ENCODE data around the gene SLC27A1. TPM values are rescaled to one million over a fixed set of nuclear protein-coding genes. Genes with fewer than 3 reads are reported as not detected.
A peak's percentile ranks its signal among the peaks of the same experiment; 100 is the strongest.

Gene SLC27A1
- polyA plus RNA-seq, 6 donors from 2014 or later, result 1.3 to 3.1 (median 2.3) TPM; not detected in 1

DNA sequence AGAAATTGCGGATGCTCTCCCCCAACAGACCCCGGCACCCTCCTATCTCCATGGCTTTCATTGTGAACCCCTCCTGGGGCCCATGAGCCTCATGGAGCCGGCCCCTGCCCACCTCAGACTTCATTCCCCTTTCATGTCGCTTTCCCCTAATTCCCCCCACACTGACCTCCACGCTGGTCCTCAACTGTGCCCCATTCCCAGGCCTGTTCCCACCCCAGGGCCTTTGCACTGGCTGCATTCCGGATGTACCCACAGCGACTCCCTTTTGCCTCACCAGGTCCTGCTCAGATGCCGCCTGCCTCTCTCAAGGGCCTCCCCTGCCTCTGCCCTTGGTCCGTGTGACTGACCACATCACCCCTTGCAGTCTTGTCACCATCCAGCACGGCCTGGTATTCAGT lies 13.3 kb downstream of the SLC27A1 start:
- H3K27ac Mint-ChIP-seq, result no peak overlapping the region
- H3K36me3 Mint-ChIP-seq, result no peaks in the 10 kb centered on the region
- H3K4me3 Mint-ChIP-seq, result no peak overlapping the region
- H3K9me3 Mint-ChIP-seq, result no peaks in the 10 kb centered on the region
- DNase-seq (no peak), ATAC-seq (ENCODE audit: low read depth in 2 of 2) (no peak)
- peaks cover 7 to 23% (median 18%) of the 10 kb centered on the region in 3 donors for H3K4me1 Mint-ChIP-seq
- H3K27me3 Mint-ChIP-seq, result peaks cover 0 to 11% (median 0%) of the 10 kb centered on the region in 3 donors

DNA sequence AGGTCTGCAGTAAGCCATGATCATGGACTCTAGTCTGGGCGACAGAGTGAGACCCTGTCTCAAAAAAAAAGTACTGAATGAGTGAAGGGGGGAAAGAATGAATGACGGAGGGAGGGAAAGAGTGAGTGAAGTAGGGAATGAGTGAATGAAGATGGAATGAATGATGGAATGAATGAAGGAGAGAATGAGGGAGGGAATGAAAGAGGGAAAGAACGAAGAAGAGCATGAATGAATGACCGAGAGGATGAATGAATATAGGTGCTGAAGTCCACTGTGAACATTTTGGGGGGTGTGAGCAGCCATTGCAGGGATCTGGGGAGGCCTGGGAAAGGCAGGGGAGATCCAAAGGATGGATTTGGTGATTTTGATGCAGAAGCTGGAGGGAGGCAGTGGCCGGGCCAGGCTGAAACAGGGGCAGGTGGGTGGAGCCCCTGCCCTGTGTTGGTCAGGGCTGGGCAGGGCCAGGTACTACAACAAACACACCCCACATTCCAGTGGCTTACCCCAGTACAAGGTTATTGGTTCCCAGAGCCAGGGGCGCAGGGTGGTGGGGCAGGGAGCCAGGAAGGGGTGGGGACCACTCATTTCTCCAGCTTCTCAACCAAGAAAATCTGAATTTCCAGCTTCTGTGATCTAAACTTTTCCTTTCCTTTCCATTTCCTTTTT lies 14.3 kb downstream of the SLC27A1 start:
- Mint-ChIP-seq H3K4me3 (peak overlapping the region in 1 of 8 donors; percentile 69), H3K9me3 (no peaks in the 10 kb centered on the region), H3K4me1 (peaks cover 14 to 32% (median 28%) of the 10 kb centered on the region in 3 donors), H3K27ac (no peak overlapping the region), H3K36me3 (no peaks in the 10 kb centered on the region), H3K27me3 (peaks cover 0 to 11% (median 0%) of the 10 kb centered on the region in 3 donors)
- ATAC-seq (ENCODE audit: low read depth in 2 of 2) (no peak), DNase-seq (no peak)

DNA sequence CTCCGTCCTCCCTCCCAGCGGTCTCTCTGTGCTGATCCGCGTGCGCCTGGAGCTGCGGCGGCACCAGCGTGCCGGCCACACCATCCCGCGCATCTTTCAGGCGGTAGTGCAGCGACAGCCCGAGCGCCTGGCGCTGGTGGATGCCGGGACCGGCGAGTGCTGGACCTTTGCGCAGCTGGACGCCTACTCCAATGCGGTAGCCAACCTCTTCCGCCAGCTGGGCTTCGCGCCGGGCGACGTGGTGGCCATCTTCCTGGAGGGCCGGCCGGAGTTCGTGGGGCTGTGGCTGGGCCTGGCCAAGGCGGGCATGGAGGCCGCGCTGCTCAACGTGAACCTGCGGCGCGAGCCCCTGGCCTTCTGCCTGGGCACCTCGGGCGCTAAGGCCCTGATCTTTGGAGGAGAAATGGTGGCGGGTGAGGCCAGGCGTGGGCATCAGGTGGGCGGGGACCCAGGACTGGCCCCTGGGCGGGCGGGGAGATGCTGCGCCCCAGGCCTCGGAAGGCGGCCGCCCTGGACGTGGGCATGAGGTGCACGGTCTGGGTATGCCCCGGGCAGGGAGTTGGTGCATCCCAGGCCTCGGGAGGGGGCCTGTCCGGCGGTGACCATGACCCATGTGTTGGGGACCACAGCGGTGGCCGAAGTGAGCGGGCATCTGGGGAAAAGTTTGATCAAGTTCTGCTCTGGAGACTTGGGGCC lies 16.4 kb downstream of the SLC27A1 start:
- Mint-ChIP-seq H3K4me1 (peaks cover 15 to 34% (median 30%) of the 10 kb centered on the region in 3 donors), H3K9me3 (no peaks in the 10 kb centered on the region), H3K27me3 (peaks cover 0 to 11% (median 0%) of the 10 kb centered on the region in 3 donors), H3K4me3 (peak overlapping the region in 1 of 8 donors; percentile 64), H3K36me3 (no peaks in the 10 kb centered on the region), H3K27ac (no peak overlapping the region)
- no peak for ATAC-seq (ENCODE audit: low read depth in 2 of 2)
- DNase-seq, result no peak

- no peak overlapping the region for H3K27ac Mint-ChIP-seq
- H3K36me3 Mint-ChIP-seq, result no peaks in the 10 kb centered on the region
- H3K4me1 Mint-ChIP-seq, result peaks cover 15 to 34% (median 30%) of the 10 kb centered on the region in 3 donors
- H3K27me3 Mint-ChIP-seq, result peaks cover 0 to 11% (median 0%) of the 10 kb centered on the region in 3 donors
- H3K4me3 Mint-ChIP-seq, result peak overlapping the region in 1 of 8 donors; percentile 6
- no peak for DNase-seq
- H3K9me3 Mint-ChIP-seq, result no peaks in the 10 kb centered on the region
- ATAC-seq (ENCODE audit: low read depth in 2 of 2), result no peak
Measured at GRCh38 chr19:17487284-17488121, 17.2 kb downstream of the SLC27A1 start.

DNA sequence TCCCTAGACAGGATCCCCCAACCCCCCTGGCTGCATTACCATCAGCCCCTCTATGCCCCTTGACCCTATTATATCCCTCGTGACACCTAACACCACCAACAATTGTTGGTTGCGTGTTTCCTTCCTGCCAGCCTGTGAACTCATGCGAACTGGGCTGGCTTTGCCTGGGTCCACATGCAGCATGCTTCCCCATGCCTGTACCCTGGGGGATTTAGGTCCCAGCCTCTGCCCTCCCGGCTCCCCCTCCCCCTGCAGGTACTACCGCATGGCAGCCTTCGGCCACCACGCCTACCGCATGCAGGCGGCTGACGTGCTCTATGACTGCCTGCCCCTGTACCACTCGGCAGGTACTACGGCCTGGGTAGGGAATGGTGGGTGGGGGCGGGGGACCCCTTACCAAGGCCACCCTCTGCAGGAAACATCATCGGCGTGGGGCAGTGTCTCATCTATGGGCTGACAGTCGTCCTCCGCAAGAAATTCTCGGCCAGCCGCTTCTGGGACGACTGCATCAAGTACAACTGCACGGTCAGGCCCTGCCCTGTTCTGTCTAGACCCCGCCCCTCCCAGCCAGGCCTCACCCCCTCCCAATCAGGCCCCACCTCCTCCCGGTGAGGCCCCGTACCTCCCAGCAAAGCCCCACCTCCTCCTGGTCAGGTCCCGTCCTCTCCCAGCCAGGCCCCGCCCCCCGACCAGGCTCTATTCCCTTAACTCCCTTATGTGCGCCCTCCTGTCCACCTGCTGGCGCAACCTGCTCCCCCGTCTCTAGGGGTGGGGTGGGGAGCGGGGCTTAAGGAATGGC lies 18.5 kb downstream of the SLC27A1 start:
- H3K4me3 Mint-ChIP-seq, result peak overlapping the region in 7 of 8 donors; percentile 21 to 84 (median 68)
- ATAC-seq (ENCODE audit: low read depth in 2 of 2) (peak; percentile 83 to 91), DNase-seq (peak; percentile 61)
- H3K27me3 Mint-ChIP-seq, result peaks cover 0 to 2% (median 0%) of the 10 kb centered on the region in 3 donors
- no peaks in the 10 kb centered on the region for H3K36me3 Mint-ChIP-seq
- H3K27ac Mint-ChIP-seq, result peak overlapping the region in 4 of 6 donors; percentile 33 to 77 (median 53)
- H3K4me1 Mint-ChIP-seq, result peaks cover 15 to 29% (median 28%) of the 10 kb centered on the region in 3 donors
- no peaks in the 10 kb centered on the region for H3K9me3 Mint-ChIP-seq

GRCh38 chr19:17489392-17490030 lies 19.2 kb downstream of the SLC27A1 start:
- Mint-ChIP-seq H3K36me3 (no peaks in the 10 kb centered on the region), H3K27ac (peak overlapping the region in 3 of 6 donors; percentile 40 to 88 (median 77)), H3K27me3 (no peaks in the 10 kb centered on the region), H3K4me1 (peaks cover 15 to 26% (median 25%) of the 10 kb centered on the region in 3 donors), H3K9me3 (no peaks in the 10 kb centered on the region), H3K4me3 (peak overlapping the region in 4 of 8 donors; percentile 15 to 68 (median 54))
- DNase-seq, result no peak
- ATAC-seq (ENCODE audit: low read depth in 2 of 2), result no peak

DNA sequence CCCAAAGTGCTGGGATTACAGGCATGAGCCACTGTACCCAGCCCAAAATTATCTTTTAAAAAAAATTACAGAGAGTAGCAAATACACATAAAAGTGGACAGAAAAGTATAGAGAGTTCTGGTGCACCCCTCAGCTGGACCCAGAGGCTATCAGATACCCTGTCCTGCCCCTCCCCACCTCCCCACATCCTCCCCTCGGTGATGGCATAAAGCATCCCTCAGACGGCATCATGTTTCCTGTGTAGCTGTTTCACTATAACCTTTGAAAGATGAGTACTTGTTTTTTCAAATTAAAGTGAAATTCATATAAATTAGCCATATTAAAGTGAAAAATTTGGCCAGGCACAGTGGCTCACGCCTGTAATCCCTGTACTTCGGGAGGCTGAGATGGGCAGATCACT lies 20.1 kb downstream of the SLC27A1 start:
- Mint-ChIP-seq H3K36me3 (no peaks in the 10 kb centered on the region), H3K27me3 (no peaks in the 10 kb centered on the region), H3K4me3 (no peak overlapping the region), H3K27ac (no peak overlapping the region), H3K9me3 (no peaks in the 10 kb centered on the region), H3K4me1 (peaks cover 15 to 24% (median 24%) of the 10 kb centered on the region in 3 donors)
- DNase-seq (no peak), ATAC-seq (ENCODE audit: low read depth in 2 of 2) (no peak)

DNA sequence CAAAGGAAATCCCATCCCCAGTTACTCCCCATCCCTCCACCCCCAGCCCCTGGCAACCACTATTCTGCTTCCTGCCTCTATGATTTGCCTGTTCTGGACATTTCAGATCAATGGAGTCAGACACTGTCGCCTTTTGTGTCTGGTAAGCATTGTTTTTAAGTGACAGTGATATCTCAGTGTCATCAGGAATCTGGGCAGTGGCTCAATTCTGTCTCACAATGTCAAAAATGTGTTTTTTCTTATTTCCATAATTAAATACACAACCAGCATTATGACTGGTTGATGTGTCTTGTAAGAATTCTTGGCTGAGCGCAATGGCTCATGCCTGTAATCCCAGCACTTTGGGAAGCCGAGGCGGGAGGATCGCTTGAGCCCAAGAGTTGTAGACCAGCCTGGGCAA lies 21.0 kb downstream of the SLC27A1 start:
- H3K27me3 Mint-ChIP-seq, result no peaks in the 10 kb centered on the region
- H3K9me3 Mint-ChIP-seq, result no peaks in the 10 kb centered on the region
- H3K4me1 Mint-ChIP-seq, result peaks cover 23 to 32% (median 32%) of the 10 kb centered on the region in 3 donors
- ATAC-seq (ENCODE audit: low read depth in 2 of 2), result no peak
- DNase-seq, result no peak
- no peaks in the 10 kb centered on the region for H3K36me3 Mint-ChIP-seq
- H3K27ac Mint-ChIP-seq, result no peak overlapping the region
- no peak overlapping the region for H3K4me3 Mint-ChIP-seq

DNA sequence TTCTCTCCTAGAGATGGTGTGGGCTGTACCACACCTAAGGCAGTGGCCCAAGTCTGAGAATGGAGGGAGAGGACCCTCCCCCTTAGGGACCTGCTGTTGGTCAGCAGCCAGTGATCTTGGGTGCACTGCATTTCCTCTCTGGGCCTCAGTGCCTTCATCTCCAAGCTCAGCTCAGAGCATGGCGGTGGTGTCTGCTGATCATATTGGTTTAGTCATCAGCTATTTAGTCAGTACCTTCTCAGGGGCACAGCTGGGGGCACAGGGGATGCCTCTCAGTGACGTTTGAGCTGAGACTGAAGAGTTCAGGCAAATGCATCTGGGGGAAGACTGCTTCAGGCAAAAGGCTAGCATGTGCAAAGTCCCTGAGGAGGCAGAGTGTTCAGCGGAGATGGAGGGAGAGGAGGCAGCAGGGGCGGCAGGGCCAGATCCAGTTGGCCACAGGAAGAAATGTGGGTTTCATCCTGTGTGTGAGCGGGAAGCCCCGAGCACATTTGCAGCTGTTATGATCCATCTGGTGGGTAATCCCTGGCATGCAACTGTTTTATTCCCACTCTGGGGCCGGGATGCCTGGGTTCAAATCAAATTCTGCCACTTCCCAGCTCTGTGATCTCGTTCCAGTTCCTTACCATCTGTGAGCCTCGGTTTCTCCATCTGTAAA lies 25.4 kb downstream of the SLC27A1 start:
- no peaks in the 10 kb centered on the region for H3K9me3 Mint-ChIP-seq
- ATAC-seq (ENCODE audit: low read depth in 2 of 2), result no peak
- H3K36me3 Mint-ChIP-seq, result no peaks in the 10 kb centered on the region
- H3K27me3 Mint-ChIP-seq, result no peaks in the 10 kb centered on the region
- peak overlapping the region in 5 of 8 donors; percentile 13 to 59 (median 41) for H3K4me3 Mint-ChIP-seq
- H3K4me1 Mint-ChIP-seq, result peaks cover 29 to 40% (median 32%) of the 10 kb centered on the region in 3 donors
- peak overlapping the region in 1 of 6 donors; percentile 81 for H3K27ac Mint-ChIP-seq
- no peak for DNase-seq

- Mint-ChIP-seq H3K27me3 (no peaks in the 10 kb centered on the region), H3K4me3 (peak overlapping the region in 7 of 8 donors; percentile 9 to 59 (median 42)), H3K36me3 (no peaks in the 10 kb centered on the region), H3K27ac (no peak overlapping the region), H3K9me3 (no peaks in the 10 kb centered on the region), H3K4me1 (peaks cover 29 to 40% (median 32%) of the 10 kb centered on the region in 3 donors)
- ATAC-seq (ENCODE audit: low read depth in 2 of 2), result peak; percentile 96 to 97
- peak; percentile 78 for DNase-seq
Measured at GRCh38 chr19:17496337-17496997, 26.1 kb downstream of the SLC27A1 start.

DNA sequence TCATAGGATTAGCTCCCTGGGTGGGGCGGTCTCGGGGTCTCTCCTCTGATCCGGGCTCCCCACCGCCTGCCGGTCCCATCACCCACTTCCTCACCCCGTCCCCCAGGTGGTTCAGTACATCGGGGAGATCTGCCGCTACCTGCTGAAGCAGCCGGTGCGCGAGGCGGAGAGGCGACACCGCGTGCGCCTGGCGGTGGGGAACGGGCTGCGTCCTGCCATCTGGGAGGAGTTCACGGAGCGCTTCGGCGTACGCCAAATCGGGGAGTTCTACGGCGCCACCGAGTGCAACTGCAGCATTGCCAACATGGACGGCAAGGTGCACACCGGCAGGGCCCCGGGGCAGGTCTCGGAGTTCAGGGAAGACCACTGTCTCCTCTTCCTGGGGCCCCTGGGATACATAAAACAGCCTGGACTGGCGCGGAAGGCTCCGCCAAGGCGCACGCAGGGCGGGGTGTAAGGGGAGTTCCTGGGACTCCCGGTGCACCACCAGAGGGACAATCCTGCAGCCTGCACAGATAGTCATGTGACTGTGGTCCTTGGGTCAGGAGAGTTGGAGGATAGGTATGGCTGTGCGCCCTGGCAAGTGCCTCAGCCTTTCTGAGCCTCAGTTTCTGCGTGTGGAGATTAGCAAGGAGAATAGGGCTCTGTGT lies 26.9 kb downstream of the SLC27A1 start:
- Mint-ChIP-seq H3K27me3 (no peaks in the 10 kb centered on the region), H3K4me3 (no peak overlapping the region), H3K27ac (peak overlapping the region in 1 of 6 donors; percentile 80), H3K4me1 (peaks cover 29 to 40% (median 32%) of the 10 kb centered on the region in 3 donors), H3K9me3 (no peaks in the 10 kb centered on the region), H3K36me3 (no peaks in the 10 kb centered on the region)
- DNase-seq (no peak), ATAC-seq (ENCODE audit: low read depth in 2 of 2) (no peak)
